HG02642 (cell line): ENCODE measurements around the gene ALDOA.
"Not testable (repeated sequence)": the region's sequence is repeated elsewhere in the genome, so short reads cannot be mapped to it uniquely, and the experiment has no call there.

ENCODE experiments used
- ATAC-seq: cut with Tn5 transposase; IDR thresholded peaks from one replicate; pipeline ENCODE4 v1.9.1; 2021; ENCODE audit warnings: mild to moderate bottlenecking; ENCODE audit not compliant: unreplicated experiment, poor library complexity

The ALDOA gene

DNA sequence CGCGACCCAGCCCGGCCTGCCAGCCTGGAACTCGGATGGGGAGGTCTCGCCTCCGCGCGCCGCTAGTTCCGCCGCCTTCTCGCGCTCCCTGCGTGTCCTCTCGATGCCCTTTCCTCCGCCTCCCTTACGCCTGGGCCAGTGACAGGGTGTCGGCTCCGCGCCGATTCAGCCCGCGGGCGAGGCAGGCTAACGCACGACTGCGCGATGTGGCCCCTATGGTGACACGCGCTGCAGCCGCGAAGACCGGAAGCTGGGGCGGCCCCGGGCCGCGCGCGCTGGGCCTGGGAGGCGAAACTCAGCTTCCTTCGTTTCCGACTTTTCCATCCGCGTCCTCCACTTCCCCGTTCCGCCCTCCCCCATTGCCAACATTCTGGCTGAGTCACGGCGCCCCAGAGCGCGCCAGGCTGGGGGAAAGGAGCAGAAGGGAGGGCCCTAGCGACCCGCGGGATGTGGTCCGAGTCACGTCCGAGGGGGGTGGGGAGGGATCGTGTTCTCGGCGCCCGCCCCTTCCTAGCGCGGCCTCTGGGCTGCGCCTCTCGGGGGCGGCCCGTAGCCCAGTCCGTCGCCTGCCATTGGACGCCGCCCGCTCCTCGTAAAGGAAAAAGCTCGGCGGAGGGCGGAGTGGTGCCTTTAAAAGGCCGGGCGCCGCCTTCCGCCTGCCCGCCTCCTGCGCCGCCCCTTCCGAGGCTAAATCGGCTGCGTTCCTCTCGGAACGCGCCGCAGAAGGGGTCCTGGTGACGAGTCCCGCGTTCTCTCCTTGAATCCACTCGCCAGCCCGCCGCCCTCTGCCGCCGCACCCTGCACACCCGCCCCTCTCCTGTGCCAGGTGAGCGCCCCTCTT is at the start of gene ALDOA:
ALDOA (plus strand) TSS at position 659 of the 841 bp plus-strand sequence. CDS start 1,138 bp downstream, outside the sequence.
- peak; percentile 83 for ATAC-seq

DNA sequence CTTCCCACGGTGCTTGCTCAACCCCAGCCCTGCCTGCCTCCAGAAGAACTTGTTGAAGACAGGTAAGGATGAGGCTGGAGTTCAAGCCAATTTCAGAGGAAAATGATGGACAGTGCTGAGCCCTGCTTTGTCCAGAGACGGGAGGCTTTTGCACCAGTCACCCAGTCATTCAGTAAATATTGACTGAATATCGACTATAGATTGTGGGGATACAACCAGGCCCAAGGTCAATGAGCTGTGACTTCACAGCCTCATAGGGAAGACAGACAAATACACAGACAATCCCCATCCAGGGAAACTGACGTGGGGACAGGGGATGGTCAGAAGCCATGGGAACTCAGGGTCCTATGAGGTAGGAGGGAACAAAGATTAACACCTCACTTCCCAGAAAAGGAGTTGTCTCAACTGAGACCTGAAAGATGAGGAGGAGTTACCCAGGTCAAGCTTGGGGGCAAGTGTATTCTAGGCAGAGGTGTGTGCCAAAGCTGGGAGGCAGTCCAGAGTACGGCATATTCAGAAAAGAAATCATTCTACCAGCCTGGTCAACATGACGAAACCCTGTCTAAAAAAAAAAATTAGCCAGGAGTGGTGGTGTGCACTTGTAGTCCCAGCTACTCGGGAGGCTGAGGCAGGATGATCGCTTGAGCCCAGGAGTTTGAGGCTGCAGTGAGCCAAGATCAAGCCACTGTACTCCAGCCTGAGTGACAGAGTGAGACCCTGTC is 48.8 kb upstream of the ALDOA start:
- ATAC-seq = no peak

DNA sequence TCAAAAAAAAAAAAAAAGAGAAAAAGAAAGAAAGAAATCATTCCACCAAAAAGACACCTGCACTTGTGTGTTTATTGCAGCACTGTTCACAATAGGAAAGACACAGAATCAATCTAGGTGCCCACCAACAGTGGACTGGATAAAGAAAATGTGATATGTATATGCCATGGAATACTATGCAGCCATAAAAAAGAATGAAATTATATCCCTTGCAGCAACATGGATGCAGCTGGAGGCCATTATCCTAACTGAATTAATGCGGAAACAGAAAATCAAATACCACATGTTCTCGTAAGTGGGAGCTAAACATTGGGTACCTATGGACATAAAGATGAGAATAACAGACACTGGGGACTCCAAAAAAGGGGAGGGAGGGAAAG is 48.3 kb upstream of the ALDOA start:
- no peak for ATAC-seq

DNA sequence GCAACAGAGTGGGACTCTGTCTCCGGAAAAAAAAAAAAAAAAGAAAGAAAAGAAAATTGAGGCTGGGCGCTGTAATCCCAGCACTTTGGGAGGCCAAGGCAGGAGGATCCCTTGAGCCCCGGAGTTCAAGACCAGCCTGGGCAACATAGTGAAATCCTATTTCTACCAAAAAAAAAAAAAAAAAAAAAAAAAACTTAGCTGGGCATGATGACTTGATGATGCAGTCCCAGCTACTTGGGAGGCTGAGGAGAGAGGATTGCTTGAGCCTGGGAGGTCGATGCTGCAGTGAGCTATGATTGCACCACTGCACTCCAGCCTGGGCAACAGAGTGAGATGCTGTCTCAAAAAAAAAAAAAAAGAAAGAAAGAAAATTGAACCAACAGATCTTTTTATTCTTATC is 47.6 kb upstream of the ALDOA start:
- not testable (repeated sequence) for ATAC-seq

DNA sequence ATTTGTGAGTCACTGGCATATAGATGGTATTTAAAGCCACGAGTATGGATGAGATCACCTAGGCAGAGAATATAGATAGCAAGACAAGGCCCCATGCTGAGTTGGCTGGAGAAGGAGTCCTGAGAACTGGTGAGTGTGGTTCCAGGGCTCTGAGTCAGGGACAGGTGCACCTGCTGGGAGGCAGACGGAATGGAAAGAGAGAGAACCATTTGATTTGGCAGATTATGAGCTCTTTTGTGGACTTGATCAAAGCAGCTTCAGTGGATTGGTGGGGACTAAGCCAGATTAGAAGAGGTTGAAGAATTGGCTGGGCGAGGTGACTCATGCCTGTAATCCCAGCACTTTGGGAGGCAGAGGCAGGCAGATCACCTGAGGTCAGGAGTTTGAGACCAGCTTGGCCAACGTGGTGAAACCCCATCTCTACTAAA is 46.8 kb upstream of the ALDOA start:
- no peak for ATAC-seq

DNA sequence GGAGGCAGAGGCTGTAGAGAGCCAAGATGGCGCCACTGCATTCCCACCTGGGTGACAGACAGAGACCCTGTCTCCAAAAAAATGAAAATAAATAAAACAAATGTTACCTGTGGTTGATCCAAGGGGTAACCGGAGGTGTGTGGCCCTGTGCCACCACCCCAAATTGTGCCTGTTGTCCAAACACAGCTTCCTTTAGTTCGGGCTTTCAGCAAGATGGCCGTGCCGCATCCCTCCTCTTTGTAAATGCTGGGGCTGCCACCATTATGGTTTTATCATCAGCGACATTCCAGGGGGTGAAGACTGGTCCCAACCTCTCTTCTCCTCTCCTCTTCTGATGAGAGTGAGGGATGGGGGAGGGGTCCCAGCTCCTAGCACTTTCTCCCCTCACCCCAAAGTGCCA is 42.7 kb upstream of the ALDOA start, which contains the start of gene C16orf92:
C16orf92 (plus strand) TSS at position 312 of the 400 bp plus-strand sequence. CDS start 143 bp downstream, outside the sequence.
- ATAC-seq = no peak

DNA sequence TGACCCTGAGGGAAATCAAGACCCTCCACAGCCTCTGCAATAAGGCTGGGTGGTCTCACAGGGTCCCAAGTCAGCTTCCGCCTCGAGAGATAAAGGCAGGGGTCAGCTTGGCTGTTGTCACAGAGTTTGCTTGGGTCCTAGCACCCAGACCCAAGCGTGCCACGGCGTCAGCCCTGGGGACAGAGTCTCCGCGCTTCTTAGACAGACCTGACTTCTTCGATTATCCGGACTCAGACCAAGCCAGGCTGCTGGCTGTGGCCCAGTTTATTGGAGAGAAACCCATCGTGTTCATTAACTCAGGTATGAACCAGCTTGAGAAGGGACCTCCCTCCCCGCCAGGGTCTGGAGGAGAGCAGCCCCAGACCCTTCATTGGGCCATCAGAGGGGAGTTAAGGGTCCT is 42.0 kb upstream of the ALDOA start:
- ATAC-seq = no peak

DNA sequence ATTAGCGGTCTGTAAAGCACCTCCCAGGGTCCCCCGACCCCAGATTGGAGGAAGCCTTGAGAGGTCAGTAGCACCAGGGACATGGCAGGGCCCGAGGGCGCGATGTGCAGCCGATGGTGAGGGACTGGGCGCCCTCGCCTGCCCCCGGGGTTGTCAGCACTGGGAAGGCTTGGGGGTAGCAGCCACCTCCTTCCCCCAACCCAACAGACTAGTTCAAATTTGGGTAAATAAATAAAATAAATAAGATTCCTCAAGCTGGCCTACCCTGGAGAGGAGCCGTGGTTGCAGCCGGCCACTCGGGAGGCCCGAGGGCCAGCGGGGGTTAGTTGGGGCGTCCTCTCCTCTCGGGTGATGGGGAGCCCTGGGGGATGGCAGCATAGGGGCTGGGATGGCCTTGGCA is 41.1 kb upstream of the ALDOA start:
- no peak for ATAC-seq

DNA sequence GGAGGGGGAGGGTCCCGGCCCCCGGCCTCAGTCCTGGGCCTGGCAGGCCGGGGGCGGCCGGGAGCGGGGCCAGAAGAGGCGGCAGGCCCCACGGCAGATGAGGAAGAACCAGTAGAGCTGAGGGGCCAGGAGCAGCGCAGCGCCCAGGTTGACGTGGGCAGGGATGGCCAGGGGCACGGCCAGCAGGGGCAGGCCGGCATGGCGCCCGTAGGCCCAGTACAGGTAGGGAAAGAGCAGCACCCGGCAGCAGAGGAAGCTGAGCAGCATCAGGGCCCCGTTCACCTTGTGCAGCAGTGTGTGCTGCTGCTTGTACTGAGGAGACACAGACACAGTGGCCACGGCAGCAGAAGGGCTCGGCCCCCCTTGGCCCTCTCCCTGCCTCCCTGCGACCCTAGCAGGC is 40.4 kb upstream of the ALDOA start:
- ATAC-seq = no peak

DNA sequence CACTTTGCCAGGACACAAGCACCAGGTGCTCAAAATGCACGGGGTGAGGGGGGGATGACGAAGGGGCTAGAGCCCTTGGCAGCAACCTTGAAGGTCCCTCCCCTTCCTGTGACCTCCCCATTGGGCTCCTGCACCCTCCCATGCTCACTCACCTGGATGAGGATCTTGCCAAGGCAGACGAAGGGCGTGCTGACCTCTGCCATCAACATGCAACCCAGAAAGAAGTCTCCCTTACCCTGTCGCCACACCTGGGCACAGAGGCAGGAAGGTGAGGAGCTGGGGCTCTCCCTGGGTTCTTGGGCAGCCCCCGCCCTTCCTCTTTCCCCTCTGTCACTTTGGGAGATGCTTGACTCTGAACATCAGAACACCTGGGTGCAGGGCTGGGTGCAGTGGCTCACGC is 40.0 kb upstream of the ALDOA start:
- no peak for ATAC-seq

DNA sequence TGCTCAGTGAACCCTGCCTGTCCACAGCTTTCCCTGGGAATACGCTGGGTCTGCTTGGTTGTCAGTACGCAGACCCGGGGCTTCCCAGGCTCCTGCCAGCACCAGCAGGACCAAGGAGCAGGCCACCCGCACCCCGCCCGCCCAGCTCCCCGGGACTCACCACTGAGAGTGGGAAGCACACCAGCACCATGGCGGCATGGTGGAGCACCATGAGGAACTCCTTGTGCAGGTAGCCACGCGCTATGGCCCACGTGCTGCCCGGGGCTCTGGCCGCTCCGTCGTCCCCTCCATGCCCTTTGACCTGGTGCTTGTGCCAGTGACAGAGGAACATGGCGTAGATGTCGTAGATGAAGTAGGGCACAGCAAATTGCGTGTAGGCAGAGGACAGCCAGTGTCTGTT is 39.1 kb upstream of the ALDOA start:
- no peak for ATAC-seq

DNA sequence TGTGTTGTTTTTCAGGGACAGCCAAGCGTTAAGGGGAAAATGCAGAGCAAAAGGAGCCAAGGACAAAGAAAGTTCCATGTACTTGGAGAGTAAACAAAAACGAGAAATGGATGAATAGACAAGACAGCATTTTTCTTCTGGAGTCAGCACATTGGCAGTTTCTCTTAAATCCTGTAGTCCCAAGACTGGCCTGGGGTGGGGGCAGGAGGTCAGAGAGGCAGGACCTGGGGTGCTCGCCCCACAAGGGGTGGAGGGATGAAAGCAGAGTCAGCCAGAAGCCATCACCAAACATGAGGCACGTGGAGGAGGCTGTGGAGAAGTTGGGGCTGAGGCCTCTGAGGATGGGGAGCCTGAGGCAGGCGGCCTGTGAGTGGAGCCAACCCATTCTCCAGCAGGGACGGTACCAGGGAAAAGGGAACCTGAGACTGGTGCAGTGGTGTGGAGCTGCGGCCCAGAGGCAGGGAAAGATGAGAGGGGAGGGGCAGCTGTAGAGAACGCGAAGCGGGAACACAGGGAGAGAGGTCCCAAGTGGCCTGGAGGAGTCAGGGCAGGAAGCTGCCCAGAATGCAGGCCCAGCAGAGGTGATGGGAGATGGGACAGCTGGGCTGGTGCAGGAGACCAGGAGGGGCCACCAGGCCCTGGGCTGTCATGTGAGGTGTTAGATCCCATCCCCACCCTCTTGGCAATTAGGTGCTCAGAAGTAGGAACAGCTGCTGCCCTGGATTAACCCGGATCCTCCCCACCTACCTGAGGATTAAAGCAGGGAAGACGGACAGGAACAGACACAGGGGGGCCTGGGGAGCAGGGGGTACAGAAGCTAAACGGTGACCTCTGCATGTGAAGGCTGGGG is 37.7 kb upstream of the ALDOA start:
- ATAC-seq = no peak

DNA sequence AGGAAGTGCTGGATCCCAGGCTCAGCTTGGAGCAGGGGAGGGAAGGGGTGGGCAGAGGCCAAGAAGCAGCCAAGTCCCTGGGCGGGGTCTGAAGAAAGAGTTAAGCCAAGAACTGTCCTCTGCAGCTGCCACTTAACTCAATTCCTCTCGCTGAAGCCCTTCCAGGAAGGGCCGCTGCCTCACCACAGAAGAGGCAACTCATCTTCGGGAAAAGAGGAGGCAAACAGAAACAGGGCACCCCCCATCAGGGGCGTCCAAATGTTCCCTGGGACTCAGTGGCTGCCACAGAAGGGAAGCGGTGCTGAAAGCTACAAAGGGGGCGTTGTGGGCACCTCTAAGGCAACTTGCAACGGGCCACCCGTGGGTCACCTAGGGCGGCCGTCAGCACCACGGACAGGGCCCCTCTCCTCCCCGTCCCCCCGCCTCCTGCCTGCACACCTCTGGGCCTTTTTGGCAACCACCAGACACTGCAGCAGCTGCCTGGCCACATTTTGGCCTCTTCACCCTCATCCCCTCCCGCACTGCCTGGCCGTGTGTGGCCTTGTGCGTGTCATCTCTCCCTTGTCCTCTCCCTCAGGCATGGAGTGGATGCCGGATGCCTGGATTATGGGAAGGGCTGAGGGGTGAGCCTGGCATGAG is 37.0 kb upstream of the ALDOA start:
- ATAC-seq = no peak

DNA sequence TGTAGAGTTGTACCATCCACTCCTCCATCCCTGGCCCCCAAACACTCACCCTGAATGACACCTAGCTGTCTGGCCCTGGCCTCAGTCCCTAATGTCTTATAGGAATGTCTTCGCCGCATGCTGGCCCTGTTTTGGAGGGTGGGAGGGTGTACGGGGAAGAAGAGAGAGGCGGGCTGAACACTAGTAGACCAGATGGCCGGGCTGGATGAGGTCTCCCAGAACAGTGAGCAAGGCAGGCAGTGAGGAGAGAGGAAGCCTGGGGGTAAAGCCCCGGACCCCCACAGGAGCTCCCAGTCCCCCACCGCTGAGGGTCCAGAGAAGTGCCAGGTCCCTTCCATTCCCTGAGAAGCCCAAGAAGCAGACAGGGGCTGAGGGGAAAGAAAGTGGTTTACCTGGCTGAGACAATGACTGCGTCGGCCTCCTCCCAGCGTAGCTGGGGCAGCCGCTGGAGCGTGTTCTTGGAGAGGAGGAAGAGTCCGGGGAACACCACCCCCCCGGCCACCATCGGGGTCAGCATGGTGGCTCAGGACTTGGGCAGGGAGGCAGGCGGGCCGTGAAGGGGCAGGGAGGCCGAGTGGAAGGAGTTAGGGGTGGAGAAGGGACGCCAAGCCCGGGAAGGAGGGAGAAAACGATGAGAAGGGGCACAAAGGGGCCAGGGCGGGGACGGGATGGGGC is 35.4 kb upstream of the ALDOA start:
- no peak for ATAC-seq

DNA sequence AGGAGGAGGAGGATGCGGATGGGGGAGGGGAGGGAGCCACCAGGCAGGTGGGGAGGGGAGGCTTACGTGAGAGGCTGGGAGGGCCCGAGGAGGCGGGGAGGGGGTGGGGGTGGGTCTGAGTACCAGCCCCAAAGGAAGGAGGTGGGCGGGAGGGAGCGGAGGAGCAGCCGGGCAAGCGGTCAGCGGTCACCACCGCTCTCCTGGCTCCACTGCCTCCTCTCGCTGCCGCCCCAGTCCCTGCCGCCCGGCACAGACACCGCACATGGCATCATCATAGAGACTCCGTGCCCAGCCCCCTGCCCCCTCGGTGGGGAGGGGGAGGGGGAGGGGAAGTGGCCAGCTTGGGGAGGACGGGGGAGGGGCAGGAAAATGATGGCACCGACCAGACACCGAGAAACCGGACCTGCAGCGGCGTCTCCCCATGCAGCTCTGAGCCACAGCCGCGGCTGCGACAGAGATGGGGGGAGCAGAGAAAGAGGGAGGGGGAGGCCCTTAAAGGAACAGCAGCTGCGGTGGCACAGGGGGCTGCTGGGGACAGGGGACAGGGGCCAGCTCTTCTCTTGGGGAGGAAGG is 34.6 kb upstream of the ALDOA start, which contains the start of gene TLCD3B:
TLCD3B (minus strand) TSS at position 431 of the 573 bp plus-strand sequence. CDS start 744 bp downstream, outside the sequence.
- ATAC-seq = no peak

DNA sequence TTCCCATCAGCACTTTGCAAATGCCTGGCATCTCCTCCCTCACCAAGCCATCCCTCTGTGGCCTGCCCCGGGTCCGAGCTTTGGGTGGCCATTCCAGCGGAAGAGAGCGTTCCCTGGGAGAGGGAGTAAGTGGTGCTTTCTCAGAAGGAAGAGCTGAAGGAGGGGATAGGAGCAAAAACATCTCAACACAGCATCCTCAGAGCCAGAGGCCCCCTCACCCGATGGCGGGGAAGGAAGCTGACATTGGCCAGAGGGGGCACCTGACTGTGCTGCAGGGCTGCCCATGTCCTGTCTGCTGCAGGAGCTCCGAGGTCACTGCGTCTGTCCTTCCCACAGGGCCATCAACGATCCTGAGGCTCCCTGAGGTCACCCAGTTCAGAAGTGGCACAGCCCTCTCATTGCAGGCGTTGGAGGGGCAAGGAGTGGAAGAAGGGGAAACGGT is 34.1 kb upstream of the ALDOA start:
- ATAC-seq = no peak

DNA sequence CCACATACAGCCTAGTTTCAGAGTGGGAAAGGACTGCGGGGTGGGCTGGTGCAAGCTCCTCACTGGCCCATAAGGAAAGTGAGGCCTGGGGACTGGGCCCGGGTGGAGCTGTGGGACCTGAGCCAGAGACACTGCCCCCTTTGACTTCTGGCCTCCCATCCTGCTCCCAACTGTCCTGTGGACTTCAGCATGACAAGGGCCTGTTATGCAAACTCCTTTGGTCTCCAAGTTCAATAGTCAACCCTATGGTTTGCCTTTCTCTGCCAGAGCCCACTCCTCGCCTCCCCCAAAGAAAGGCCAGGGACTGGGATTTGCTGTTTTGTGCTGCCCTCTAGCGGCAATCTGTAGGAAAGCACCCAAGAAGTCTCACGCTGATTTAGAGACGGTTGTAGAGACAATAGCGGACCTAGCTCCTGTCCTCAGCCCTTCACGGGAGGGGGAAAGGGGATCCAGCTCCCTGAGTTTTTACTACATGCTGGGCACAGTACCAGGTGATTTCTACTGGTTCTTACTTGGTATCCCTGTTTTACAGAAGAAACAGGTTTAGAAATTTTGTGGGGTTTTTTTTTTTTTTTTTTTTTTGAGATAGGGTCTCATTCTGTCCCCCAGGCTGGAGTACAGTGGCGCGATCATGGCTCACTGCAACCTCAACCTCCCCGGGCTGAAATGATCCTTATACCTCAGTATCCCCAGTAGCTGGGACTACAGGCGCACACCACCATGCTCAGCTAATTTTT is 33.3 kb upstream of the ALDOA start:
- no peak for ATAC-seq

DNA sequence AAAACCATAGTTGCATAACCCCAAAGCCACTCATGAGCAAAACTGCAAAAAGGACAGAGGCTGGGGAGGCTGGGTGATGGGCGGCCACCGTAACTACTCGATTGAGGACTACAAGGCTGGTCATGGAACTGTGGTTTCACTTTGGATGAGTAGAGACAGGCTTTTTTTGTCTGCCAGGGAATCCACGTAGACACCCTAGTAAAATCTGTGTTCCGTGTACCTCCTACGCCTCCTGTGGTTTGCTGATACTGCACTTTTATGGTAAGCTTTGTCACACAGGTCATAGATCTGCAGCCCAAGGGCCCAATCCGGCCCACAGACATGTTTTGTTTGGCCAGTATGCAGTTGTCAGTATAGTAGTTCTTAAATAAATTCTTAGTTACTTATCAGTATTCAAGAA is 32.3 kb upstream of the ALDOA start:
- no peak for ATAC-seq
